ENCODE data around the gene TPRN. TPM values are rescaled to one million over a fixed set of nuclear protein-coding genes. Genes with fewer than 3 reads are reported as not detected.
A peak's percentile ranks its signal among the peaks of the same experiment; 100 is the strongest.

TPRN gene
- total and polyA plus RNA-seq, 5 donors, result 4.8 to 13.9 (median 7.9) TPM

DNA sequence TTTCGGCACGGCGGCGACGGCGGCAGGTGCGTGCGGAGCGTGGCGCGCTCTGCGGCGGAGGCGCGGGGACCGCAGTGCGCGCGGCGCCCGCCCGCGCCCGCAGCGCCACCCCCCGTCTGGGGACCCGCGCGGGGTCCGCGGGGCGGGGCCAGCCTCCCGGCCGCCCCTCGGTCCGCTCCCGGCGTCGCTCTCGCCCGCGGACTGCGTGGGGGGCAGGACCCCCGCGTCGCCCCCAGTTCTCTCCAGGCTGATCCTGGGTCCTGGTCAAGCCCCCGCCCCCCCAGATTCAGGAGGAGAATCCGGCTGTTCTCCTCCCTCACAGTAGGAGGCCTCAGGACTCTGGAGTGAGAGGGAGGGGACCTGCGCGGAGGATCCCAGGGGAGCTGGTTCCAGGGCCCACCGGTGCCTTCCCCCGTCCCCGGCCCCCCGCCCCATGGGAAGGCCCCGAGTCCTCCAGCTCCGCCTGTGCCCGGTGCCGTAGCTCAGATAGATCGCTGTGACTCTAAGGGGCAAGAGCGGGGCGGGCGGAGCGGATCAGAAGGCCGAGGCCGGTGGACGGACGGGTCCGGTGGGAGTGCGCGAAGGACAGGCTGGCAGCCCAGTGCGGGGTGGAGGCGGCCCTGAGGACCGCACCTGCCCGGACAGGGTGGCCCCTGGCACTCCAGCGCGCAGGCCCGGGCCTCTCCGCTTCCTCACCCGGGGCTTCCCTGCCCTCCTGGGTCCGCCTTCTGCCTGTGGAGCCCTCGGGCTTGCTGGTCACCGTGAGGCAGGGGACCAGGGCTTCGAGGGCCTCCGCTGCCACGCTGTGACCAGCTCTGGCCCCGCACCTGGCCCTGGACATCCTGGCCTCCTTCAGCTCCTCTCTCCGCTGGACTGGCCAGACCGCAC, 21.9 kb upstream of the TPRN start, which contains the start of gene RNF208:
TSS of gene RNF208 (minus strand) at position 51 of the 888 bp plus-strand sequence. CDS start 1,028 bp downstream, outside the sequence.
- Histone ChIP-seq H3K27me3 (ENCODE audit: control insufficient read depth, insufficient read depth) (no peaks in the 10 kb centered on the region), H3K27ac (ENCODE audit: low read length) (peak within 1 kb of the TSS; percentile 46), H3K4me1 (ENCODE audit: control insufficient read depth, insufficient read depth, low read length) (peaks cover 5% of the 10 kb centered on the region), H3K4me3 (ENCODE audit: low read length) (peak within 1 kb of the TSS; percentile 61), H3K9me3 (ENCODE audit: control insufficient read depth, low read length) (no peaks in the 10 kb centered on the region)
- DNase-seq (peak in 1 of 3 donors; percentile 79), ATAC-seq (peak; percentile 1 to 6)
- 4% methylated on average over 88 of the region's 88 CpGs for WGBS
- intact Hi-C loops (cut with DNase I), result no loop called here

DNA sequence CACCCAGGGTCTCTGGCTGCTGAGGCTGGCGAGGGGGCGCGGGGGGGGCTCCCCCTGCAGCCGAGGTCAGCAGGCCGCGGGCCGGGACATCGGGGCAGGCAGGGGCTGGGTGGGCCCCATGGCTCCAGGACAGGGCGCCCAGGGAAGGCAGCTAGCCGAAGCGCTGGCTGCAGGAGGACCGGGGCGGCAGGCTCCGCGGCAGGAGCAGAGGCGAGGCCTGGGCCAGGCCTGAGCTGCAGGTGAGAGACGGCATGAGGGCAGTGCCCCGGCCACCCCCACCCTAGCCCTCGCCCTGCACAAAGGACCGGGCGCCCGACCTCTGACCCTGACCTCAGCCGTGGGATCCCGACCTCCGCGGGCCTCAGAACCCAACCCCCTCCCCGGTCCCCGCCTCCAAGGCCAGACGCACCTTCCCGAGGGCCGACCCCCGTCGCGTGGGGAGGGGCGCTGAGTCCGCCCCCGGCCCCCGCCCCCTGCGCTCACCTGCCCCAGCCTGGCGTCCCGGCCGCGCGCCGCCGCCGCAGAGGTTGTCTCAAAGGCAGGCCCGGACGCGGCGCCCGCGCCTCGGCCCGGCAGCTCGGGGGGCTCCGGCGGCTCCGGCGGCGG, 21.1 kb upstream of the TPRN start:
- DNase-seq (peak in 1 of 3 donors; percentile 71), ATAC-seq (no peak)
- 7% methylated on average over 61 of the region's 61 CpGs for WGBS
- Histone ChIP-seq H3K27ac (ENCODE audit: low read length) (no peak overlapping the region), H3K4me1 (ENCODE audit: control insufficient read depth, insufficient read depth, low read length) (peaks cover 5% of the 10 kb centered on the region), H3K9me3 (ENCODE audit: control insufficient read depth, low read length) (no peaks in the 10 kb centered on the region), H3K27me3 (ENCODE audit: control insufficient read depth, insufficient read depth) (no peaks in the 10 kb centered on the region), H3K4me3 (ENCODE audit: low read length) (peak overlapping the region; percentile 61)
- intact Hi-C loops (cut with DNase I), result no loop called here

DNA sequence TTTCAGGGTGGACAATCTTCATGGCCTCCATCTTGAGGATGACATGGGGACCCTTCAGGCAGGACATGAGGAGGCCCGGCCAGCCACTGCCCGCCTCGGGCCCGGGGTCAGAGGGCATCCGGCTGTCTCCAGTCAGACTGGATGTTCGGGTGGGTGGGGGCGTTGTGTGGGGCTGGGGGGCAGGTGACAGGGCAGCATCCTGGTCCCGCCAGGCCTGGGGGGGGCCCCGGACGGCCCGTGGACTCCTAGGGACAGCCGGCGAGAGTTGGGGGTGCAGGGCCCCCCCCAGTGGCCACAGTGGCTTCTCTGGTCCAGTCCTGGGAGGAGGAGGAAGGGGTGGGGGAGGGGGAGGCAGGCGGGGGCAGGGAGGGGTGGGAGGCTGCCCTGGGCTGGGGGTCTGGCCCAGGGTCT, 20.6 kb upstream of the TPRN start:
- WGBS, result 69% methylated on average over 14 of the region's 14 CpGs
- no peaks in the 10 kb centered on the region for H3K27me3 ChIP-seq (ENCODE audit: control insufficient read depth, insufficient read depth)
- ATAC-seq (no peak), DNase-seq (peak in 1 of 3 donors; percentile 69)
- peak overlapping the region; percentile 61 for H3K4me3 ChIP-seq (ENCODE audit: low read length)
- intact Hi-C loops (cut with DNase I), result no loop called here
- H3K4me1 ChIP-seq (ENCODE audit: control insufficient read depth, insufficient read depth, low read length), result peaks cover 5% of the 10 kb centered on the region
- H3K27ac ChIP-seq (ENCODE audit: low read length), result no peak overlapping the region
- H3K9me3 ChIP-seq (ENCODE audit: control insufficient read depth, low read length), result no peaks in the 10 kb centered on the region

DNA sequence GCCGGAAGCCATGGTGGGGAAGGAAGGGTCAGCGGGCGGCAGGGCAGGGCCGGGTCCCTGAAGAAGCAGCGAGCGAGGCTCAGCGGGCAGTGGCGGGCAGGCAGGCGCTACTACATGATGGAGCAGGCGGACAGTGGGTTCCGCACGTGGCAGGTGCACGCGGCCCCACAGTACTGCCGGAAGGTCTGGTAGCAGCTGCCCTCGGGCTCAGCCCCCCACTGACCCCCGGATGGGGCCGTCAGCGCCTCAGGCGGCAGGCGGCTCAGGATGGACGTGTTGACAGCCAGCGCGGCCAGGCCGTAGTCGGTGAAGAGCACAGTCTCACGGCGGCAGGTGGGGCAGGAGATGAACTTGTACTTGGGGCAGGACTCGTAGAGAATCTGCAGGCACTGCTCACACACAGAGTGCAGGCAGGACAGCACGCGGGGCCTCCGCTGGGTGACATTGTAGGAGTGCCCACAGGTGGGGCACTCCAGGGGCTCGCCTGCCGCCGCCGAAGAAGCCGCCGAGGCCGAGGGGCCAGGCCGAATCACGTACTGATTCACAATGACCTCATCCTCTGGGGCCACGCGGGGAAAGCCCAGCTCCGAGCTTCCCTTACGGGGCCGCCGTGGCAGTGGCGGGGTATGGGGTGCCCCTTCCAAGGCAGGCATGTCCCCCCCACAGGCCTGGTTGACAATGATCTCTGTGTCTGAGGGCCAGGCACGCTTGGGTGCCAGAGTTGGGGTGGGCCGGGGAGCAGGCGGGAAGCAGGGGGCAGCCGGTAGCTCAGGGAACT, 20.0 kb upstream of the TPRN start:
- 72% methylated on average over 52 of the region's 52 CpGs for WGBS
- Histone ChIP-seq H3K4me3 (ENCODE audit: low read length) (no peak overlapping the region), H3K9me3 (ENCODE audit: control insufficient read depth, low read length) (no peaks in the 10 kb centered on the region), H3K27me3 (ENCODE audit: control insufficient read depth, insufficient read depth) (no peaks in the 10 kb centered on the region), H3K27ac (ENCODE audit: low read length) (no peak overlapping the region), H3K4me1 (ENCODE audit: control insufficient read depth, insufficient read depth, low read length) (peaks cover 5% of the 10 kb centered on the region)
- intact Hi-C loops (cut with DNase I), result no loop called here
- ATAC-seq (no peak), DNase-seq (peak in 1 of 3 donors; percentile 64)

DNA sequence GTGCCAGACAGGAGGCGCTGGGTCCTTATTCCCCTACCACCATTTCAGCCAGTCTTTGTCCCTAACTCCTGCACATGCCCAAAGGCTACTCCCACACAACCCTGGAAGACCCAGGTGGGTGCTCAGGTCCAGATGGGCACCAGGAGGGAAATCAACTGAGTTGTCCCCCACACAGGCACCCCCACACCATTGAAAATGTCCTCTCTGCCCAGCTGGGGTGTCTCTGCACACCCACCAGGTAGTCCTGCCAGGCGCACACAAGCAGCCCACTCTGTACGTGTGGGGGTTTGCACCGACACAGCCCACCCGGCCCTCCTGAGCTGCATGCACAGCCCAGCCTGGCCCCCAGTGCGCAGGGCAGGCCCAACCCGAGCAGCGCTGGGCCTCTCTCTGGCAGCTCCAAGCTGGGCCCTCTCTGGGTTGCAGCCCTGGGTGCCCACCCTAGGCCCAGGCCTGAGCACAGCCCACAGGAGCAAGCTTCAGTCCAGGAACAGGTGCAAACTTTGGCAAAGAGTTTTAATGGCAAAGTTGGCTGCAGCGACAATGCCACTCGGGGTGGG, 19.3 kb upstream of the TPRN start:
- ATAC-seq, result no peak
- no peaks in the 10 kb centered on the region for H3K27me3 ChIP-seq (ENCODE audit: control insufficient read depth, insufficient read depth)
- no peak overlapping the region for H3K4me3 ChIP-seq (ENCODE audit: low read length)
- no peak overlapping the region for H3K27ac ChIP-seq (ENCODE audit: low read length)
- peak in 1 of 3 donors; percentile 52 for DNase-seq
- 89% methylated on average over 10 of the region's 10 CpGs for WGBS
- intact Hi-C loops (cut with DNase I), result no loop called here
- H3K4me1 ChIP-seq (ENCODE audit: control insufficient read depth, insufficient read depth, low read length), result peaks cover 5% of the 10 kb centered on the region
- no peaks in the 10 kb centered on the region for H3K9me3 ChIP-seq (ENCODE audit: control insufficient read depth, low read length)

GRCh38 chr9:137218754-137219271, 18.3 kb upstream of the TPRN start:
- peaks cover 5% of the 10 kb centered on the region for H3K4me1 ChIP-seq (ENCODE audit: control insufficient read depth, insufficient read depth, low read length)
- WGBS, result 35% methylated on average over 12 of the region's 12 CpGs

GRCh38 chr9:137218212-137218753, 17.7 kb upstream of the TPRN start:
- Histone ChIP-seq H3K27ac (ENCODE audit: low read length) (no peak overlapping the region), H3K27me3 (ENCODE audit: control insufficient read depth, insufficient read depth) (no peaks in the 10 kb centered on the region), H3K4me1 (ENCODE audit: control insufficient read depth, insufficient read depth, low read length) (peaks cover 5% of the 10 kb centered on the region), H3K4me3 (ENCODE audit: low read length) (no peak overlapping the region), H3K9me3 (ENCODE audit: control insufficient read depth, low read length) (no peaks in the 10 kb centered on the region)
- ATAC-seq (no peak), DNase-seq (peak in 1 of 3 donors; percentile 55)
- intact Hi-C loops (cut with DNase I), result no loop called here
- WGBS, result 89% methylated on average over 30 of the region's 30 CpGs

More at GRCh38 chr9:137218754-137219271, 18.3 kb upstream of the TPRN start:
- Histone ChIP-seq H3K4me3 (ENCODE audit: low read length) (no peak overlapping the region), H3K9me3 (ENCODE audit: control insufficient read depth, low read length) (no peaks in the 10 kb centered on the region), H3K27ac (ENCODE audit: low read length) (no peak overlapping the region), H3K27me3 (ENCODE audit: control insufficient read depth, insufficient read depth) (no peaks in the 10 kb centered on the region)
- no peak for ATAC-seq
- intact Hi-C loops (cut with DNase I), result no loop called here
- DNase-seq, result peak in 2 of 3 donors; percentile 60 to 76

DNA sequence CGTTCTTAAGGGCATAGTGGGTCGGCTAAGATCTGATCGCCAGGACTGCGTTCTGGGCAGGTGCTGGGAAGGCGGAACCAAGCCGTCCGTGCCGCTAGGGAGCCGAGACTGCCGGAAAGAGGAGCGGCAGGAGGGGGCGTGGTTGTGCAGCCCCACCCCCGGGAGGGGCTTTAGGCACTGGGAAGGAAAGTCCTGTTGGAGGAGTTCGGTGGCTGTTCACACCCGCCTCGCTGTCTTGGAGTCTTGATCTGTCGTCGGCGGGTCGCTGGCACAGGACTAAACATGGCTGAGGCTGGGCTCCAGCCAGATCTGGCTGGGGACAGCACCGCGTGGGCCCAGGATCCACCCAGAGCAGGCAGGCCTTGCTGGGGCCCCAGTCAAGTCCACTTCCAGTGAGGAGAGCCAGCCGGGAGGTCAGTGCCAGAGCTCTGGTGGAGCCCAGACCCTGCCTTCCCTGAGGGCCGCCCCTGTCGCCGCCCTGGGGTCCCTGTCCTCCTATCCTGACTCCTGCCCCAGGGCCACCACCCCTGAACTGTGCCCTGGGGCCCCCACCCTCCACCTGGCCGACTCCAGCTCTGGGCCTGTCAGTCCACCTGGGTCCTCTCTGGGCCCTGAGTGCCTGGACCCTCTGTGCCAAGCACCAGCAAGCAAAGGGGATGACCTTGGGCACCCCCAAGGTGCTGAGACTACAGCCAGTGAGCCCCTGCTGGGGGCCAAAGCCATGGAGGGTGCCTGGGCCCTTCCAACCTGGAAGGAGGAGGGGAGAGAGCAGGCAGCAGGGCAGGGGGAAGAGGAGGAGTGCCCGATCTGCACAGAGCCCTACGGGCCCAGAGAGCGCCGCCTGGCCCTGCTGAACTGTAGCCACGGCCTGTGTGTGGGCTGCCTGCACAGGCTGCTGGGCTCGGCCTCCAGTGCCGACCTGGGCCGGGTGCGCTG, 17.0 kb upstream of the TPRN start:
- peak; percentile 33 to 56 for ATAC-seq
- Histone ChIP-seq H3K9me3 (ENCODE audit: control insufficient read depth, low read length) (no peaks in the 10 kb centered on the region), H3K27ac (ENCODE audit: low read length) (no peak overlapping the region), H3K4me1 (ENCODE audit: control insufficient read depth, insufficient read depth, low read length) (peaks cover under 1% of the 10 kb centered on the region), H3K4me3 (ENCODE audit: low read length) (no peak overlapping the region), H3K27me3 (ENCODE audit: control insufficient read depth, insufficient read depth) (no peaks in the 10 kb centered on the region)
- peak; percentile 75 to 89 (median 88) for DNase-seq
- intact Hi-C loops (cut with DNase I), result no loop called here
- 59% methylated on average over 36 of the region's 36 CpGs for WGBS

- H3K4me3 ChIP-seq (ENCODE audit: low read length), result no peak overlapping the region
- H3K4me1 ChIP-seq (ENCODE audit: control insufficient read depth, insufficient read depth, low read length), result no peaks in the 10 kb centered on the region
- H3K9me3 ChIP-seq (ENCODE audit: control insufficient read depth, low read length), result no peaks in the 10 kb centered on the region
- intact Hi-C loops (cut with DNase I), result no loop called here
- no peak overlapping the region for H3K27ac ChIP-seq (ENCODE audit: low read length)
- DNase-seq (peak in 1 of 3 donors; percentile 56), ATAC-seq (no peak)
- 89% methylated on average over 30 of the region's 30 CpGs for WGBS
- H3K27me3 ChIP-seq (ENCODE audit: control insufficient read depth, insufficient read depth), result no peaks in the 10 kb centered on the region
Observed at GRCh38 chr9:137216188-137216965, 15.8 kb upstream of the TPRN start.
